ENCODE results near the gene TMEM179.
"Not testable (repeated sequence)": the region's sequence is repeated elsewhere in the genome, so short reads cannot be mapped to it uniquely, and the experiment has no call there.

Gene TMEM179

DNA sequence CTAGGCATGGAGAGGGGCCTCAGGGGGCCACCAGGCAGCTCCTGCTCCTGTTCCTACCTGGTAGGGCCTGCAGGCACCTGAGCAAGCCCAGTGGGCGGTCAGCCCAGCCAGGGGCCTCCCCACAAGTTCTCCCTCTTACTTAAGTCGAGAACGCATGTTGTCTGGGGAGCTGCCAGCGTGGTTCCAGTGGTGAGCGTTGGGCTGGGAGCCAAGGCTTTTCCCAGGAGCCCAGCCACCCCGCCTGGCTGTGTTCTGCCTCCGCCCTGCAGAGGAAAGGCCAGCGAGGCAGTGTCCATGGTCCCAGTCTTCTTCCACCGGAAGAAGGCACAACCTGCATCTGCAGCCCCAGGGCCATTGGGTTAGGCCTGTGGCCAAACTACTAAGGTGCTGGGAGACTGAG is 23.6 kb downstream of the TMEM179 start:
- DNase-seq (ENCODE audit: low read depth): no peak
- TF ChIP-seq MYC (IDR thresholded peaks at IDR 0.05; ENCODE audit: low read depth, low read length) (no peak), CTCF (IDR thresholded peaks at IDR 0.05; ENCODE audit: low read depth, low read length) (no peak), POLR2A (IDR thresholded peaks at IDR 0.05; ENCODE audit: extremely low read depth, insufficient read length) (no peak)
- TF ChIP-seq, protein P1, sequence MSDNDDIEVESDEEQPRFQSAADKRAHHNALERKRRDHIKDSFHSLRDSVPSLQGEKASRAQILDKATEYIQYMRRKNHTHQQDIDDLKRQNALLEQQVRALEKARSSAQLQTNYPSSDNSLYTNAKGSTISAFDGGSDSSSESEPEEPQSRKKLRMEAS (IDR thresholded peaks at IDR 0.05; ENCODE audit: low read depth, low read length): no peak
- no peak overlapping the region for H3K4me3 ChIP-seq (ENCODE audit: low read depth, low read length)

DNA sequence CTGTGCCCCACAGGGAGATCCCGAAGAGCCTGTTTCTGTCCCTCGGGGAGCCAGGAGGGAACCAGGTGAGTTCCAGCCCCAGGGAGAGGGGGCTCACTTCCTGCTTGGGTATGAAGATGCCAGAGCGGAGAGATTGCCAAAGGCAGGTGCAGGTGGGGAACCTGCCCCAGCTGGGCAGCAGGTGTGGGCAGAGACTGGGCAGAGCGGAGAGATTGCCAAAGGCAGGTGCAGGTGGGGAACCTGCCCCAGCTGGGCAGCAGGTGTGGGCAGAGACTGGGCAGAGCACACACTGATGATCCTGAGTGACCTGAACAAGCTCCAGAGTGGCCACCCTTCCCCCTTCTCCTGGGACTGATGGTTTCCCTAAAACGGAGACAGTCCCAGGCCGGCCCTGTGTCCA is 24.6 kb downstream of the TMEM179 start:
- not testable (repeated sequence) for DNase-seq (ENCODE audit: low read depth); H3K4me3 ChIP-seq (ENCODE audit: low read depth, low read length)

DNA sequence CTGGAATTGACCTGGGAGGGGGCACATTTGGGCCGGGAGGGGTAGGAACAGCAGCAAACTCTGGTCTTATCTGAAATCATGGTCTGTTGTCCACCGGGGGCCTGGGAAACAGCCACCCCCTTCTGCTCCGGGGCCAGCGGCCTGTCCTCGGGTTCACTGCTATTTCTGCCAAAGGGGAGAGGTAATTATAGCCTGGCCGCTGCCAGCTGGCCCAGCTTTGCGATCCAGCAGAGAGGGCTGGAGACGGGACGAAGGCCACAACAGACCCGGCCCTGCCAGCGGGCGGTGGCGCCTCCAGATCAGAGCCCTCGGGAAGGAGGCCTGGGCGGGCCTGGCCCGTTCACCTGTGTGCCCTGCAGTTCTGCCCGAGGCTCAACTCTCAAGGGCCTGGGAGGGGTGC is 25.1 kb downstream of the TMEM179 start, which contains the start of gene C14orf180:
C14orf180 (plus strand) TSS at position 258 of the 400 bp plus-strand sequence. CDS start 6,667 bp downstream, outside the sequence.
- DNase-seq (ENCODE audit: low read depth): no peak
- no peak within 1 kb of the TSS for H3K4me3 ChIP-seq (ENCODE audit: low read depth, low read length)
- TF ChIP-seq POLR2A (IDR thresholded peaks at IDR 0.05; ENCODE audit: extremely low read depth, insufficient read length) (no peak), MYC (IDR thresholded peaks at IDR 0.05; ENCODE audit: low read depth, low read length) (no peak), CTCF (IDR thresholded peaks at IDR 0.05; ENCODE audit: low read depth, low read length) (no peak)
- TF ChIP-seq, protein P1 (IDR thresholded peaks at IDR 0.05; ENCODE audit: low read depth, low read length): no peak

GRCh38 chr14:104578321-104578720 is 26.3 kb downstream of the TMEM179 start:
- no peak for TF ChIP-seq MYC (IDR thresholded peaks at IDR 0.05; ENCODE audit: low read depth, low read length)
- TF ChIP-seq CTCF (IDR thresholded peaks at IDR 0.05; ENCODE audit: low read depth, low read length): no peak
- TF ChIP-seq POLR2A (IDR thresholded peaks at IDR 0.05; ENCODE audit: extremely low read depth, insufficient read length): no peak
- TF ChIP-seq, protein P1 (IDR thresholded peaks at IDR 0.05; ENCODE audit: low read depth, low read length): no peak
- no peak for DNase-seq (ENCODE audit: low read depth)

DNA sequence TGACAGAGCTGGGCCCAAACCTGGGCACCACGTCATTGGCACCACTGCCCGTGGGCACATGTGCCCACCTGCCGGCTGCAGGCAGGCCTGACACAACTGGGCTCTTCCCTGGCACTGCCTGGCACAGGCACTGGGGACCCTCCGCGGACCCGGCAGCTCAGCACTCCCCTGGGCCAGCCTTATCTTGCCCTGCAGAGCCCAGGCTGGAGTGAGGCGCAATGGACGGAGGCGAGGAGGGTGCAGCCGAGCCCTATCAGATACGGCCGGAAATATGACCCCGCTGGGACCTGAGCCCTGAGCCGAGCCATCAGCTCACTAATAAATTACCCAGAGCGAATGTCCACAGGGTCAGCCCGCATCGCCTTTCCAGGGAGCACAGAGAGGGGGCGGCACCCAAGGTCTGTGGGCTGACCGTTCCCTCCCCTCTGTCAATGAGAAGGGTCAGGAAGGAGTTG is 26.7 kb downstream of the TMEM179 start:
- DNase-seq (ENCODE audit: low read depth): no peak
- TF ChIP-seq, protein P1 (IDR thresholded peaks at IDR 0.05; ENCODE audit: low read depth, low read length): no peak
- TF ChIP-seq MYC (IDR thresholded peaks at IDR 0.05; ENCODE audit: low read depth, low read length): no peak
- TF ChIP-seq CTCF (IDR thresholded peaks at IDR 0.05; ENCODE audit: low read depth, low read length): no peak
- TF ChIP-seq POLR2A (IDR thresholded peaks at IDR 0.05; ENCODE audit: extremely low read depth, insufficient read length): no peak
- H3K4me3 ChIP-seq (ENCODE audit: low read depth, low read length): no peak overlapping the region

More at GRCh38 chr14:104578321-104578720, 26.3 kb downstream of the TMEM179 start:
- no peak overlapping the region for H3K4me3 ChIP-seq (ENCODE audit: low read depth, low read length)

DNA sequence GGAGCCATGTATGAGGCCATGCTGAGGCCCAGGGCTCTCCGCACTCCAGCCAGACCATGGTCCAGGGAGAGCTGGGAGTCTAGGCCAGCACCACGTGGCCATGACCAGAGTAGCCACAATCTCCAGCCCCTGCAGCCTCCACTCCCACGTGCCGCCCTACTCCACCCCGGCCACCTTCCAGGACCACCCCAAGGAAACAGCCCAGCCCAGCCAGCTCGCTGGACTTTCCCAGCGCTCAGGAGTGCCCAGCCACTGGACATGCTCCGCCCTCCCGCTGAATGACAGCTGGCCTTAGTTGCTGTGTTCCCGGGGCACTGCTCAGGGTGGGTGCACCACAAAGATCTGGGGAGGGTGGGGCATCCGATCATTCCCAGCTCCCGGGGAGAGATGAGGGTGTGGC is 27.1 kb downstream of the TMEM179 start:
- no peak overlapping the region for H3K4me3 ChIP-seq (ENCODE audit: low read depth, low read length)
- TF ChIP-seq MYC (IDR thresholded peaks at IDR 0.05; ENCODE audit: low read depth, low read length) (no peak), CTCF (IDR thresholded peaks at IDR 0.05; ENCODE audit: low read depth, low read length) (no peak), POLR2A (IDR thresholded peaks at IDR 0.05; ENCODE audit: extremely low read depth, insufficient read length) (no peak)
- TF ChIP-seq, protein P1 (IDR thresholded peaks at IDR 0.05; ENCODE audit: low read depth, low read length): no peak
- no peak for DNase-seq (ENCODE audit: low read depth)
